Activated T-cell treated with anti-CD3 and anti-CD28 coated beads, Interleukin-2, amount 50 U/mL, for 1 hour (primary cell): Measurements from ENCODE around the gene LRRC57.
"Not testable (repeated sequence)": the region's sequence is repeated elsewhere in the genome, so short reads cannot be mapped to it uniquely, and the experiment has no call there.

ENCODE experiments used
- DNase-seq: peaks from one replicate; pipeline ENCODE4 v3.0.0-alpha.2; 2020

LRRC57 gene

DNA sequence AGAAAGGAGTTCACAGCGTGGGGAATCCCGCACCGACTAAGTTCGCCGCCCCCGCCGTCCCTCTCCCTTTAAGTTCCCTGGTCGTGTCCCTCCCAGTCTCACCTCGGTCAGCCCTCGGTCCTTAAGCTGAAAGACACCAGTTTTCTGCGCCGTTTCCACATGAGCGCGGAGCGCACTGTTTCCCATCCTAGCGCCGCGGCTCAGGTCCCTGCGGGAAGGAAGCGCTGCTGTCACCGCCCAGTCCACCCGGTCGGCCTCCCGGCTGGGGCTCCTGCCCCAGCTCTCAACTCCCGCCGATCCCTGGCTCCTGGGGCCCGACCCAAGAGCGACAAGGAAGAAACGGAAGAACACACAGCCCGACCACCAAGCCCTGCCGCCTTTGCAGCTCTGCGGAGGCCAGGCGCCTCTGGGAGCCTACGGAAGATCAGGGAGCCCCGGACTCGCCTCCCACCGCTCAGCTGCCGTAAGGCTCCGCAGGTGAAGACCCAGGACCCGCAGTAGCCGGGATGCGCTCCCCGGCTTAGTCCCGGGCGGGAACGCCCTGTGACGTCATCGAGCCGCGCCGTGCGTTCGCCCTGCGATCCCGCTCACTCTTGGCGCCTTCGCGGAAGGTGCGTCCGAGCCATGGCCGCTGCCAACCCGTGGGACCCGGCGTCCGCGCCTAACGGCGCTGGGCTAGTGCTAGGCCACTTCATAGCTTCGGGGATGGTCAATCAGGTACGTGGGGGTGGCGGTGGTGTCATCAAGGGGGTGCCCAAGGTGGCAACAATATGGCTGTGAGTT is at the start of gene LRRC57, which contains the start of gene HAUS2:
LRRC57 (minus strand) TSS at position 545 of the 783 bp plus-strand sequence; CDS start at position 186, 359 bp downstream.
HAUS2 (plus strand) TSS at position 590 of the 783 bp plus-strand sequence; CDS start at position 625, 35 bp downstream.
- peak; percentile 92 for DNase-seq

DNA sequence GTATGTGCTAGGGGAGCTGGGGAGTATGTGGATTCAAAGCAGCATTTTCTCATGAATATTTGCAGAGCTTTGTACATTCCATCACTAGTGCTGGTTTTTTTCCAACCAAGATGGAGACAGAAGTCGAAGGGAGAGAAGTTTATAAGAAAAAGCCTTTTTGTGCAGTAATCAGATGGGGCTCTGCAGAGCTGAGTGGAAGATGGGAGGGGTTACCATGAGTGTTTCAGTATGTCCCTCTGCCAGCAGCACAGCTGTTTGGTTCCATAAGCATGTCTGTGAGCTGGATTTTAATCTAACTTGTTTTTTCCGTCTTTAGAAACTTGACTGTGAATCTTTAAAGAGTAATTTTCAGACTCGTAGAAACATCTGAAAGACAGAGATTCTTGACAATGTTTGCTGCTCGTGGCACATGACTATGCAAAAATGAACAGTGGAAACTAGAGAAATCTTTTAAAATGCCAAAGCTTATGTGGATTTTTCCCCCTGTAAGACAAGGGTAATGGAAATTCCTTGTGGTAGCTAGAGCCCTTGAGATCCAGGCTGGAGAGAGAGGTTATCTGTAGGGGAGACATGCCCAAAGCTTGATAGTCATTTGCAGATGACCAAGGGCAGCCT is 47.1 kb upstream of the LRRC57 start:
- no peak for DNase-seq

DNA sequence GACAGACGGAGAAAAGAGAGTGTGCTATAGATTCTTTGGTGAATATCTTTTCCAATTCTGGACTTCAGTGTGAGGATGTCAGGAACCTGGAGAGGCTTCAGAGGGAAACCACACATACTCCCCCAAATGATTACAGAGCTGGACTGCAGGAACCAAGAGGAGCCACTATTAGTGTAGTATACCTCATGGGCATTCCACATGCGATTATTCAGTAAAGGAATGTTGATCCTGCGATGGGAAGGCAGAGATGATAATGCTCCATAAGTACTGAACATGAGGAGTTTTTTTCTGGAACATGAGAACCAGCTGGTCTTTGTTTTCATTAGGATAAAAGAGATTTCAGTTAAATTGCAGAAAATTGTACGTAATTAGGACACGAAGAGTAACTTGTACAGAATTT is 45.5 kb upstream of the LRRC57 start:
- DNase-seq = no peak

DNA sequence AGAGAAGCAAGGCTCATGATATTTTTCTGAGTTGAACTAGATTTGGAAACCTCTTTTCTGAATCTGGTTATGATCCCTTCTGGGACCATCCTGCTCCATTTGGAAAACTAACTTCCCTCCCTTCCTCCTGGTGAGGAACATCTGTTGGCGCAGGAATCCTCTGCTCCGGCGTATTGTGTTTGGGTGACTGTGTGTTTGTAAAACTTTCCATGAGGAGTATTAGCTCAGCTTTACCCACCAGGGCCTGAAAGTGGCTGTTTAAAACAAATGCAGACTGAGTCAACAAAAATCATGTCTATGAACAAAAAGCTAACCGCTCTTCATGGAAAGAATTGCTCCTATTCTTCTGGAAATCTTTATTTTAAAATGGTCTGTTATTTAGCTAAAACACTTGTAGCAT is 44.5 kb upstream of the LRRC57 start:
- DNase-seq = no peak

DNA sequence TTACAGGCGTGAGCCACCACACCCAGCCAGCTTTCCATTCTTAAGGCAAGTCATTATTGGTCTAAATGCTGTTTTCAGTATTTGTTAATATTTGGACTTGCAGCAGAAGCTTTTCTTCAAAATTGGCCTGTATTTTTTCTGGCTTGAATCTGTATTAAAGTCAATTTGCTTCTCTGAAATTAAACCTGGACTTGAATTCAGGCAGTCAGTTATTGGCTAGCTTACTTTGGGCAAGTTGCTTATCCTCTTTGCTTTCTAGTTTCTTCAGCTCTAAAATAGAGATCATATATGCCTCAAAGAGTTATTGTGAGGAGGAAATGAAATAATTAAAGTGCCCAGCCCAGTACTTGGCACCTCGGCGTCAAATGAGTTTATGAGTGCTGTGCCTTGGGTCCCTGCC is 44.1 kb upstream of the LRRC57 start:
- no peak for DNase-seq

DNA sequence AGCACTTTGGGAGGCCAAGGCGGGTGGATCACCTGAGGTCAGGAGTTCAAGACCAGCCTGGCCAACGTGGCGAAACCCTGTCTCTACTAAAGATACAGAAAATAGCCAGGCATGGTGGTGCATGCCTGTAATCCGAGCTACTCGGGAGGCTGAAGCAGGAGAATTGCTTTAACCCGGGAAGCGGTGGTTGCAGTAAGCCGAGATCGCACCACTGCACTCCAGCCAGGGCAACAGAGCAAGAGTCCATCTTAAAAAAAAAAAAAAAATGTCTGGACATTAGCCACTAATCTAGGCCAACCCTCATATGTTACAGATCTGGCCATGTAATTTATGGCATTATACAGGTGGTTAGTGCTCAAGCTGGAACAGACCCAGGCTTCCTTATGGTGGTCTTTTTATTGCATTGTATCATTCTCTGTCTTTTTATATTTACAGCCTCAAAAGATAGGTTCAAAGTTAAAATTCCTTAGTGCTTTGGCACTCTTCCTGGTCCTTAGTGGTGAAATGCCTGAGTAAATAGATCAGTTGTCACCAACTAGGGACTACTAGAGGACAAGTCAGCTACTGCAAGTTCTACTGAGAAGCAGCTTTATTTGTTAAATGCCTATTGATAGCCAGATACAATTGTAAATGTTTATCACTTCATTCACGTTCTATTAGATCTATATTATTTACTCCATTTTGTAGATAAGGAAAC is 42.8 kb upstream of the LRRC57 start:
- no peak for DNase-seq

DNA sequence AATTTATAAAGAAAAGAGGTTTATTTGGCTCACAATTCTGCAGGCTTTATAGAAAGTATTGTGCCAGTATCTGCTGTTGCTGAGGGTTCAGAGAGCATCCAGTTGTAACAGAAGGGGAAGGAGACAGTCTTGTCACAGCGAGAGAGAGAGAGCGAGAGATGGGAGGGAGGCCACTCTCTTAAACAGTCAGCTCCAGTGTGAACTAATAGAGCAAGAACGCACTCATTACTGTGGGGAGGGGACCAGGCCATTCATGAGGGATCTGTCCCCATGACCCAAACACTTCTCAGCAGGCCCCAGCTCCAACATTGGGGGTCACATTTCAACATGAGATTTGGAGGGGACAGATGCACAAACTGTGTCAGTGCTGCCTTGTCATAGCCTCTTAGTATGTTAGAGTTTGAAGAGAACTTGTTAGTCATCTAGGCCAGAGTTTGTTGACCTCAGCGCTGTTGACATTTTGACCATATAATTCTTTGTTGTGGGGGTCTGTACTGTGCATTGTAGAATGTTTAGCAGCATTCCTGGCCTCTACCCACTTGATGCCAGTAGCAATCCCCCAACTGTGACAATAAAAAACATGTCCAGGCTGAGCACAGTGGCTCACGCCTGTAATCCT is 42.1 kb upstream of the LRRC57 start:
- DNase-seq = no peak

DNA sequence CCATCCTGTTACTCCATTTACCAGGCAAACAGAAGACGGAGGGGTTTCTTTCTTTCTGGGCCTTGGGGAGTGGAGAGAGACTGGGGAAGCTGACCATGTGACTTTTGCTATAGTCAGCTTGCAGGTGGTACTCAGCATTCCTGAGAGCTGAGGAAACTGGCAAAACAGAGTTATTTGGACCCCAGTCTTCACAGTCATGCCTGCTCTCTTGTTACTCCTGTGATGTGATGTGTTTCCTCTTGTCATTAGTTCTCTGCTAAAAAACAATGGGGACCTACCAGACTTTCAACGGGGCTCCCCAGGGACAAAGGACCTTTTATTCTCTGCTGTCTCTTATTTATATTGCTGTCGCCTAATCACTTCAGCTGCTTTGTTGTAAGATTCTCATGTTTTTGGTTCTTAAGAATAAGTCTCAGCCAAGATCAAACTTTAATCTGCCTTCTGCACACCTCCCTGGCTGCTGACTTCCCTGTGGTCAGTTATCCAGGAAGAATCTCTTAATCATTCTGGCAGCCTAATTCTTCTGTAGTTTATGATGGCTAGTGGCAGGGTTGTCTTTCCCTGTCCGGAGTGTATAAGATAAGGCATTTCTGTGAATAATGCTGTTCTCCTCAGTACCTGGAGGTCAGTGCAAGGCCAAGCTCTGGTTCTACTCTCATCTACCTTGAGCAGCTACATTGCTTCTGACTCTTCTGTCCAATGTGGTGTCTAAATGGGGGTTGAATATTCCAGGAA is 35.6 kb upstream of the LRRC57 start:
- DNase-seq = no peak

DNA sequence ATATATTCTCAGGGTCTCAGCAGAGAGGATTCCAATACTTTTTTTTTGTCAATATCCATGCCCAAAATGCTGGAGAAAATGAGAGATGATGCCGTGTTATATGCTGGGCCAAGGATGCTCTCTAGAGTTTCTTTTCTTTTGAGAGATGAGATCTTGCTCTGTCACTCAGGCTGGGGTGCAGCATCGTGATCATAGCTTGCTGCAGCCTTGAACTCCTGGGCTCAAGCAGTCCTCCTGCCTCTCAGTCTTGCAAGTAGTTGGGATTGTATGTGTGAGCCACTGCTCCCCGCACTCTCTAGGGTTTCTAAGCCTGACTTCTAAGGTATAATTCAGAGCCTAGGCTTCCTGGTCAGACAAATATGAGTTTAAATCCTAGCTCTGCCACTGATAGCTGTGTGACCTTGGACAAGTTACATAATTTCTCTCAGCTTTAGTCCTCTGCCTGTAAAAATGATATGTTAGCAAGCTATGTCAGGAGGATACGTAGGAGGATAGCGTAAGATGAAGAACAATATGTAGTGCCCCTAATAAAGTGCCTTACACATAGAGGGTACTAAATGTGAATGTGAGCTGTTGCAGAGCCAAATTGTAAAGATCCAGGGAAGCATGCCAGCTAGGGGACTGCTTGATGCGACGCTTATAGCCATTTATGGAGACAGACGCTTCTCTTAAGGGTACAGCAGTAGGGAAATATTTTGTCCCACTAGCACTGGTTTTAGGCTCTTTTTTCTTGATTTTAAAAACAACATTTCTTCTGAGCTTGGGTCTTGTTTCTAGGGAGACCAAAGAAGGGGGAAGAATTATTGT is 34.2 kb upstream of the LRRC57 start:
- DNase-seq = no peak

DNA sequence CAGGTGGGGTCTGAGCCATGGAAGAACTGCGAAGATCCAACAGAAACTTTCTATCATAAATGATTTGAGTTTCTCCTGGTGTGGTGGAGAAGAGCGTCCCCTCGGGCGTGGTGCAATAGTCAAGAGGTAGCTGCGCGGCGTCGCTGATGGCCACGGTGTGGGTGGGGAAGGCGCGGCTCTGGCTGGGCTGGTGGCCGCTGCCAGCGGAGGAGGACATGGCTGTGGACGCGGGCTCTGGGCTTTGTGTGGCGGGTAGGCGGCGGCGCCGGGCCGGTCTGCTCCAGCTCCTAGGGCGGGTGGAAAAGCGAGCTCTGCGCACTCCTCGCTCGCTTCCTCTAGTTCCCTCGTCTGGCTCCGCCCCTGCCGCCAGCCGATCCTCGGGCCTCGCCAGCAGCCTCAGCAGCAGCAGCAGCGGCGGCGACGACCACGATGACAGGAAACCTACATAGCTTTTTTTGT is 32.7 kb upstream of the LRRC57 start:
- DNase-seq = peak; percentile 81

DNA sequence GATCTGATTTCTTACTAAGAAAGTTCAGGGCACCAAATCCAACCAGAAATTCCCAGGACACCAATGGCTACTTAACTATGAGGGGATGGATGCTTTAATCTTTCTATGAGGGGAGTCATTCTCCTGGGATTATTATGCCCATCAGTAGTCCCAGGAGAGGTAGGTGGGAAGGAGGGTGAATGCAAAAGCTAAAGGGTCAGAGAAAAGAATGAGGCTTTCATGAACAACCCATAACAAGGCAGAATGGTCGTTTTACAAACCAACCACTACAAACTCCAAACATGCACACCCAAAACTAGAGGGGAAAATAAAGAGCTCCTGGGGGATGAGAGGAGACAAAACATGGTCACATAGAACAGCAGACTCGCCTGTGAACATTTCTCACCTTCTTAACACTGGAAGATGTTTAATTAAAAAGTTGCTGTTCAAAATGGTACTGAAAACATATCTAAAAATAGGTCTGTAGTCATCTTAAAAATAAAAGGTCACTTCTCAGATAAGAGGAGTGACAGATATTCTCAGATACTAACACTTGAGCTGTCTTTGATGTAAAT is 30.5 kb upstream of the LRRC57 start:
- DNase-seq = no peak

DNA sequence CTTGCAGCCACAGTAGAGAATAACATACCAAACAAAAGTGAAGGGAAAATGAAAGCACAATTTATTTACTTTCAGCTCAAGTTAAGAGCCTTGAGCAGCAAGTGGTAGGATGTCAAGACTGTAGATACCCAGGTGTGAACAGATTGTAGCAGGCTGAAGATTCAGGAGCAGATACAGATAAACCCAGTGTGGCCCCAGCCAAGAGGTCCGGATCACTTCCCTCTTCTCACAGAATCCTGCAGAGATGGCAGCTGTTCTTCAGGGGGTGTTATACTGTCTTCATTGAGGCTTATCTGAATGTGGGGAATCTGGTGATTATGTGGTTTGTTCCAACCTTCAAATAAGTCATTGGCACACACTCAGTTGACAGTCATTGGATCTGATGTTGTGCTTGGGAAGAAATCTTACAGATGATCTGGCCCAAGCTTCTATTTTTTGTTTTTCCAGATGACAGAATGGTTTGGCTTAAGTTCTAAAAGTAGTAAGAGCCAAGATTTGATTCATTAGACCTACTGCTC is 29.0 kb upstream of the LRRC57 start:
- DNase-seq = no peak

DNA sequence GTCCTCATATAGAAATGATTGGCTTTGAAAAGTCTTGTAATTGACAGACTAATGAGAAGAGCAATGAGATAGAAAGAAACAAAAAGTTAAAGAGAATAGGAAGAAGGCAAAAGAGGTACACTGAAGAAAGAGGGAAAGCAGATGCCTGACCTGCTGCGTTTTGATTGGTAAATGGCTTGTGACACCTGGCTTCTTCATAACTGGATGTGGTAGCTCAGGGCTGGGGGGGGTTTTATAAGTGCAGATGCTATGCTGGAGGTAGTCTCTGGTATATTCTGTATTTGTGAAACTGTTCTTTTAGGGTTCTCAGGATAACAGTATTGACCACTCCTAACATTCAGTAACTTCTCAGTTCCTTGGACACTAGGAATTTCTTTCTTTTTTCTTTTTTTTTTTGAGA is 28.2 kb upstream of the LRRC57 start:
- no peak for DNase-seq

DNA sequence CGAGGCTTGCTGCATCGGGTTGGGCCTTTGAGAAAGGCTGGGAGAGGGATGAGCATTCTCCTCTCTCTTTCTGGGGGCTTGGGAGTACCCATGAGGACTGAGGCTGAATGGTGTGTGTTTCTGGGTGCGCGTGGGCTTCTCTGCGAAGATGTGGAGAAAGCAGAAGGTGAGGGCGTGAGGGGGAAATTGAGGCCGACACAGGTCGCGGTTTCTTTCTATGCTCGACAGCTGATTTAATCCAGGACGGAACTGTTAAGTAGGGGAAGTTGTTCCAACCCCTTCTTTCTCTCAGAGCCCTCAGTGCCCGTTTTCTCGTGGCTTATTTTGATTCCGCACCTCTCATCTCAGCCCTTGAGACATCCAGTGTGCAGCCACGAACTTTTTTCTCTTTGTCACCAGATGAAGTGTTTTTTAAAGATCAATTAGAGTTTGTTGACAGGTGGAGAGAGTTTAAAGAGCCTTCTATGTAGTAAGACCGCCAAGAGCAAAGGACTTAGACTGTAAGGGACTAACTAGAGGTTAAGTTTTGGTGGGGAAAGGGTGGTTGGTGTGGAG is 27.5 kb upstream of the LRRC57 start:
- DNase-seq = no peak

DNA sequence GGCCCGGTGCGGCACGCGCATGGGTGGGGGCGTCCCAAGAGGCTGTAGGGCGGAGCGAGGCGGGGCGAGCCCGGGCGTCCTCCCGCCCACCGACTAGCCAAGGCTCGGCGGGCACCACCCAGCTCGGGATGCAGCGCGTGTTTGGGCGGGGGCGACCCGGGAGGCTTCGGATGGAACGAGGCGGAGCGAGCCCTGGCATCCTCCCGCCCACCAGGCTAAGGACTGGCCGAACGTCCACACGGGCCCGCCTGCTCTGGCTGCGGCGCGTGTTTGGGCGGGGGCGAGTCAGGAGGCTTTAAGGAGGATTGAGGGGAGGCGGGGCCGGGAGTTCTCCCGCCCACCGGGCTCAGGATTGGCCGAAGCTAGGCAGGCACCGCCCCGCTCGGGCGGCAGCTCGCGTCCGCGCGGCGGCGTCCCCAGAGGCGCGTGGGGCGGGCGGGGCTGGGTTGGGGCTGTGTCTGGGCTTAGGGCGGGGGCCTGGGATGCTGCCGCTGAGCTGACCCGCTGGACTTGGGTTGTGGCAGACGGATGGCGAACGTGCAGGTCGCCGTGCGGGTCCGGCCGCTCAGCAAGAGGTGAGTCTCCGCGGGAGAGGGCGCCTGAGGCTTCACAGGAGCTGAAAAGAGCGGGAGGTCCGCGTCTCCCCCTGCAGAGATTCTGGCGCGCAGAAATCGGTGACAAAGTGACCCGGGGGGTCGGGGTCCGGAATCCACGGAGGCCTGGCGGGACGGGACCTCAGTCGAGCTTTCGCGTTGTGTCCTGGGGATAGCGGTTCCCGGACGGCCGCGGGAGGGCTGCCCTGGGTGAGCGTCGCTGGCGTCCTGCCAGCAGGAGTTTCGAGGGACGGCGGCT is 26.8 kb upstream of the LRRC57 start, which contains the start of gene STARD9:
STARD9 (plus strand) TSS at position 419 of the 852 bp plus-strand sequence; CDS start at position 529, 110 bp downstream.
- DNase-seq = peak; percentile 96

DNA sequence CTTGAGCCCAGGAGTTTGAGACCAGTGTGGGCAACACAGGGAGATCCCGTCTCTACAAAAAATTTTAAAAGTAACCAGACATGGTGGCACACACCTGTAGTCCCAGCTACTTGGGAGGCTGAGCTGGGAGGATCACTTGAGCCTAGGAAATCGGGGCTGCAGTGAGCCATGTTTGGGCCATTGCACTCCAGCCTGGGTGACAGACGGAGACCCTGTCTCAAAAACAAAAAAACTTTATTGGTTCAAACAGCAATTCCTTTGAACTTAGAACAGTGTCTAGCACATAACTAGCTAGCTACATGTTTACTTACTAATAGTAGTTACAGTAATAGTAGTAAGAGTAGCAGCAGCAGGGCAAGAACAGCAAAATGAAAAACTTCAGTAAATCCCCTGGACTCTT is 10.1 kb upstream of the LRRC57 start:
- DNase-seq = no peak

DNA sequence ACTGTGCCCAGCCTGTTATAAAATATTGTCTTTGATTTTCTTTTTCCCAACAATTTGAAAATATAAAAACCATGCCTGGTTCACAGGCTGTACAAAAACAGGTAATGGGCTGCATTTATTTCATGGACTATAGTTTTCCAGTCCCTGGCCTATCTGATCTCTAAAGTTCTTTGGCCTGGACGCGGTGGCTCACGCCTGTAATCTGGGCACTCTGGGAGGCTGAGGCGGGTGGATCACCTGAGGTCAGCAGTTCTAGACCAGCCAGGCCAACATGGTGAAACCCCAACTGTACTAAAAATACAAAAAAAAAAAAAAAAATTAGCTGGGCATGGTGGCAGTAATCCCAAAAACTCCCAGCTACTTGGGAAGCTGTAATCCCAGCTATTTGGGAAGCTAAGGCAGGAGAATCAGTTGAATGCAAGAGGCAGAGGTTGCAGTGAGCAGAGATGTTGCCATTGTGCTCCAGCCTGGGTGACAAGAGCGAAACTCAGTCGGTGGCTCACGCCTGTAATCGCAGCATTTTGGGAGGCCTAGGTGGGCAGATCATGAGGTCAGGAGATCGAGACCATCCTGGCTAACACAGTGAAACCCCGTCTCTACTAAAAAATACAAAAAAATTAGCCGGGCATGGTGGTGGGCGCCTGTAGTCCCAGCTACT is 8.1 kb upstream of the LRRC57 start:
- not testable (repeated sequence) for DNase-seq

DNA sequence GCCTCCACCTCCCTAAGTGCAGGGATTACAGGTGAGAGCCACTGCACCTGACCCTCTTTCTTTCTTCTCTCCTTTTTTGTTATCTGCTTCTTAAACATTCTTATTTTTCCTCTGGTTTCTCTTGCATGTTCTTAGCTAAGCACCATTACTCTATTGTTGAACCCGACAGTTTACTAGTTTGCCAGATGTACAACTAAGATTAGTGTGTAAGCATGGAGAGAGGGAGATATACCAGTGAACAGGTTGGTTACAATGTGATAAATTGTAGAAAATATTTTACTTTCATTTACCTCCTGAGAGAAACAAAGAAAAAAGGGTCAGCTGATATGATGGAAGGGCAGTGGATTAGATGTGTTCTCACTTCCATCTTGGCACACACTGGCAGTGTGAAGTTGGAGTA is 5.0 kb upstream of the LRRC57 start:
- DNase-seq = no peak
